Hepatocyte (in vitro differentiated cells): ENCODE measurements around the gene ZSCAN2. TPM values are rescaled to one million over a fixed set of nuclear protein-coding genes. Genes with fewer than 3 reads are reported as not detected.

Experiments
- DNase-seq: peaks from one replicate; pipeline ENCODE4 v3.0.0-alpha.2; 2016; ENCODE audit warnings: low spot score
- H2AFZ ChIP-seq: fragments of 200-600 bp; sonication (generic); 2 replicates; pipeline ENCODE4 v1.6.0; 2016; ENCODE audit warnings: antibody characterized with exemption, mild to moderate bottlenecking
- H3K27ac ChIP-seq: fragments of 200-600 bp; sonication (generic); 2 replicates; pipeline ENCODE4 v1.5.1; 2016; ENCODE audit warnings: mild to moderate bottlenecking
- H3K27me3 ChIP-seq: fragments of 200-600 bp; sonication (generic); 2 replicates; pipeline ENCODE4 v1.6.1; 2016
- H3K36me3 ChIP-seq: fragments of 200-600 bp; sonication (generic); replicated peaks from 2 replicates; pipeline ENCODE4 v1.5.1; 2016; ENCODE audit warnings: low read depth; ENCODE audit not compliant: insufficient read depth
- H3K4me1 ChIP-seq: fragments of 200-600 bp; sonication (generic); 2 replicates; pipeline ENCODE4 v1.5.1; 2016; ENCODE audit warnings: mild to moderate bottlenecking, moderate library complexity; ENCODE audit not compliant: insufficient read depth
- H3K4me2 ChIP-seq: fragments of 200-600 bp; sonication (generic); 2 replicates; pipeline ENCODE4 v1.6.0; 2016
- H3K4me3 ChIP-seq: fragments of 200-600 bp; sonication (generic); 2 replicates; pipeline ENCODE4 v1.5.1; 2016; ENCODE audit warnings: mild to moderate bottlenecking
- H3K79me2 ChIP-seq: fragments of 200-600 bp; sonication (generic); 2 replicates; pipeline ENCODE4 v1.6.0; 2017; ENCODE audit warnings: mild to moderate bottlenecking
- H3K9me2 ChIP-seq: fragments of 200-600 bp; sonication (generic); replicated peaks from 2 replicates; pipeline ENCODE4 v1.6.0; 2017; ENCODE audit warnings: mild to moderate bottlenecking; ENCODE audit not compliant: insufficient read depth
- H3K9me3 ChIP-seq: fragments of 200-600 bp; sonication (generic); 2 replicates; pipeline ENCODE4 v1.5.1; 2016; ENCODE audit warnings: low read depth, mild to moderate bottlenecking
- H4K20me1 ChIP-seq: fragments of 200-600 bp; sonication (generic); 2 replicates; pipeline ENCODE4 v1.6.0; 2016; ENCODE audit warnings: mild to moderate bottlenecking; ENCODE audit not compliant: insufficient read depth, poor library complexity, severe bottlenecking
- EZH2 ChIP-seq: fragments of 200-600 bp; sonication (generic); IDR thresholded peaks from 2 replicates; pipeline ENCODE4 v1.6.1; 2016; ENCODE audit warnings: antibody characterized with exemption, mild to moderate bottlenecking, borderline replicate concordance
- EZH2phosphoT487 ChIP-seq: fragments of 200-600 bp; sonication (generic); IDR thresholded peaks from one replicate; pipeline ENCODE4 v1.6.1; 2018; ENCODE audit warnings: antibody characterized with exemption, mild to moderate bottlenecking, low read depth, moderate library complexity; ENCODE audit not compliant: unreplicated experiment, severe bottlenecking
- WGBS: methylation state at CpG from one replicate; pipeline ENCODE4 v1.1.6; 2016; ENCODE audit warnings: low lambda C conversion rate; ENCODE audit errors: missing lambda C conversion rate; 5-methylcytosine and 5-hydroxymethylcytosine counted together
- polyA plus RNA-seq: library from polyadenylated mRNA; unstranded; fragments of >200 nt; fragmentation: Nextera tagmentation; extraction: Ambion mirVana; gene quantifications from 2 replicates; pipeline ENCODE4 v1.2.1, GENCODE V29; 2016
- total RNA-seq: library from RNA; depleted of rRNA; stranded (reverse); fragments of >200 nt; gene quantifications from 2 replicates; pipeline ENCODE4 v1.2.3, GENCODE V29; 2014
- TF ChIP-seq, protein P1 (sequence below): fragments of 200-600 bp; sonication (generic); IDR thresholded peaks from 2 replicates; pipeline ENCODE4 v1.5.1; 2016; ENCODE audit warnings: antibody characterized with exemption, mild to moderate bottlenecking; ENCODE audit not compliant: poor library complexity

ZSCAN2 gene
- total and polyA plus RNA-seq, 2 experiments from 2014 or later: 11.2 to 21.8 TPM

DNA sequence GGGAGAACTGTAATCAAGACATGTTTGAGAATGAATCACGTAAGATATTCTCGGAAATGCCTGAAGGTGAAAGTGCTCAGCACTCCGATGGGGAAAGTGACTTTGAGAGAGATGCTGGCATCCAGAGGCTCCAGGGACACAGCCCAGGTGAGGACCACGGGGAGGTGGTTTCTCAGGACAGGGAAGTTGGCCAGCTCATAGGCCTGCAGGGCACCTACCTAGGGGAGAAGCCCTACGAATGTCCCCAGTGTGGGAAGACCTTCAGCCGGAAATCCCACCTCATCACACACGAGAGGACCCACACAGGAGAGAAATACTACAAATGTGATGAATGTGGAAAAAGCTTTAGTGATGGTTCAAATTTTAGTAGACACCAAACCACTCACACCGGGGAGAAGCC is 19.8 kb downstream of the ZSCAN2 start:
- no peaks in the 10 kb centered on the region for H3K9me2 ChIP-seq
- H3K4me1 ChIP-seq: no peaks in the 10 kb centered on the region
- no peak overlapping the region for H3K4me2 ChIP-seq
- H3K9me3 ChIP-seq: peaks cover 20% of the 10 kb centered on the region
- H3K27ac ChIP-seq: no peak overlapping the region
- H3K4me3 ChIP-seq: no peak overlapping the region
- peaks cover 11% of the 10 kb centered on the region for H3K36me3 ChIP-seq
- H2AFZ ChIP-seq: no peak overlapping the region
- peaks cover 51% of the 10 kb centered on the region for H3K79me2 ChIP-seq
- DNase-seq: no peak
- 98% methylated on average over 8 of the region's 8 CpGs for WGBS
- TF ChIP-seq EZH2 (no peak), EZH2phosphoT487 (no peak)
- TF ChIP-seq, protein P1, sequence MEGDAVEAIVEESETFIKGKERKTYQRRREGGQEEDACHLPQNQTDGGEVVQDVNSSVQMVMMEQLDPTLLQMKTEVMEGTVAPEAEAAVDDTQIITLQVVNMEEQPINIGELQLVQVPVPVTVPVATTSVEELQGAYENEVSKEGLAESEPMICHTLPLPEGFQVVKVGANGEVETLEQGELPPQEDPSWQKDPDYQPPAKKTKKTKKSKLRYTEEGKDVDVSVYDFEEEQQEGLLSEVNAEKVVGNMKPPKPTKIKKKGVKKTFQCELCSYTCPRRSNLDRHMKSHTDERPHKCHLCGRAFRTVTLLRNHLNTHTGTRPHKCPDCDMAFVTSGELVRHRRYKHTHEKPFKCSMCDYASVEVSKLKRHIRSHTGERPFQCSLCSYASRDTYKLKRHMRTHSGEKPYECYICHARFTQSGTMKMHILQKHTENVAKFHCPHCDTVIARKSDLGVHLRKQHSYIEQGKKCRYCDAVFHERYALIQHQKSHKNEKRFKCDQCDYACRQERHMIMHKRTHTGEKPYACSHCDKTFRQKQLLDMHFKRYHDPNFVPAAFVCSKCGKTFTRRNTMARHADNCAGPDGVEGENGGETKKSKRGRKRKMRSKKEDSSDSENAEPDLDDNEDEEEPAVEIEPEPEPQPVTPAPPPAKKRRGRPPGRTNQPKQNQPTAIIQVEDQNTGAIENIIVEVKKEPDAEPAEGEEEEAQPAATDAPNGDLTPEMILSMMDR: no peak
- no peaks in the 10 kb centered on the region for H4K20me1 ChIP-seq
- no peaks in the 10 kb centered on the region for H3K27me3 ChIP-seq

DNA sequence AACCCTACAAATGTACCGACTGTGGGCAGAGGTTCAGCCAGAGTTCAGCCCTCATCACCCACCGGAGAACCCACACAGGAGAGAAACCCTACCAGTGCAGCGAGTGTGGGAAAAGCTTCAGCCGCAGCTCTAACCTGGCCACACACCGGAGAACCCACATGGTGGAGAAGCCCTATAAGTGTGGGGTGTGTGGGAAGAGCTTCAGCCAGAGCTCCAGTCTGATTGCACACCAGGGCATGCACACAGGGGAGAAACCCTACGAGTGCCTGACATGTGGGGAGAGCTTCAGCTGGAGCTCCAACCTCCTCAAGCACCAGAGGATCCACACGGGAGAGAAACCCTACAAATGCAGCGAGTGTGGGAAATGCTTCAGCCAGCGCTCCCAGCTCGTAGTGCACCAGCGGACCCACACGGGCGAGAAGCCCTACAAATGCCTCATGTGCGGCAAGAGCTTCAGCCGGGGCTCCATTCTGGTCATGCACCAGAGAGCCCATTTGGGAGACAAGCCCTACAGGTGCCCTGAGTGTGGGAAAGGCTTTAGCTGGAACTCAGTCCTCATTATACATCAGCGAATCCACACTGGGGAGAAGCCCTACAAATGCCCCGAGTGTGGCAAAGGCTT is 20.7 kb downstream of the ZSCAN2 start:
- TF ChIP-seq EZH2: no peak
- TF ChIP-seq EZH2phosphoT487: no peak
- TF ChIP-seq, protein P1: no peak
- 98% methylated on average over 17 of the region's 17 CpGs for WGBS
- no peak for DNase-seq
- Histone ChIP-seq H3K9me3 (peaks cover 20% of the 10 kb centered on the region), H3K4me1 (no peaks in the 10 kb centered on the region), H3K27me3 (no peaks in the 10 kb centered on the region), H4K20me1 (no peaks in the 10 kb centered on the region), H3K27ac (no peak overlapping the region), H3K36me3 (peaks cover 11% of the 10 kb centered on the region), H3K4me2 (no peak overlapping the region), H3K4me3 (no peak overlapping the region), H2AFZ (no peak overlapping the region), H3K9me2 (no peaks in the 10 kb centered on the region), H3K79me2 (peaks cover 43% of the 10 kb centered on the region)

DNA sequence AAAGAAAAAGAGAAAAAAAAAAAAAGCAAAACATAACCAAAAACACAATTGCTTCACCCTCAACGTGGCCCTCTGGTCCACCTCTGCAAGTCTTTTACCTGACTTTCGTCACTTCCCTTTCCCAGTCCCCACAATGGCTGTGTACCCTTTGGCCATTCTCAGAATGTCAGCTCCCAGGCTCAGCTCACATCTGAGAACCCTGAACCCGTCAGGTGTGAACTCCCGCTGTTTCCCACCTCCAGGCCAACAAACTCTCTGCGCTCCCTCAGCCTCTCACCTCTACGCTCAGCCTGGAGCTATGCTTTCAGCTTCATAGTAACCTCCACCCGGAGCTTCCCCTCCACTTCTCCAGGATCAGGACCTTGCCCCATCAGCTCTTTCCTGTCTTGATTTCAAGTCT is 23.6 kb downstream of the ZSCAN2 start:
- H3K36me3 ChIP-seq: peaks cover 11% of the 10 kb centered on the region
- no peaks in the 10 kb centered on the region for H3K27me3 ChIP-seq
- no peak overlapping the region for H3K27ac ChIP-seq

More for the DNA sequence above, 23.6 kb downstream of the ZSCAN2 start:
- no peak overlapping the region for H3K4me3 ChIP-seq
- no peak overlapping the region for H3K4me2 ChIP-seq
- no peak for DNase-seq
- H3K4me1 ChIP-seq: no peaks in the 10 kb centered on the region
- no peak overlapping the region for H2AFZ ChIP-seq
- H3K79me2 ChIP-seq: peaks cover 19% of the 10 kb centered on the region
- WGBS: 78% methylated on average over 7 of the region's 7 CpGs
- no peak for TF ChIP-seq EZH2phosphoT487
- TF ChIP-seq, protein P1: no peak
- H4K20me1 ChIP-seq: no peaks in the 10 kb centered on the region
- H3K9me3 ChIP-seq: peaks cover 20% of the 10 kb centered on the region
- H3K9me2 ChIP-seq: no peaks in the 10 kb centered on the region
